ENCODE measurements around the gene PGF.

The PGF gene

DNA sequence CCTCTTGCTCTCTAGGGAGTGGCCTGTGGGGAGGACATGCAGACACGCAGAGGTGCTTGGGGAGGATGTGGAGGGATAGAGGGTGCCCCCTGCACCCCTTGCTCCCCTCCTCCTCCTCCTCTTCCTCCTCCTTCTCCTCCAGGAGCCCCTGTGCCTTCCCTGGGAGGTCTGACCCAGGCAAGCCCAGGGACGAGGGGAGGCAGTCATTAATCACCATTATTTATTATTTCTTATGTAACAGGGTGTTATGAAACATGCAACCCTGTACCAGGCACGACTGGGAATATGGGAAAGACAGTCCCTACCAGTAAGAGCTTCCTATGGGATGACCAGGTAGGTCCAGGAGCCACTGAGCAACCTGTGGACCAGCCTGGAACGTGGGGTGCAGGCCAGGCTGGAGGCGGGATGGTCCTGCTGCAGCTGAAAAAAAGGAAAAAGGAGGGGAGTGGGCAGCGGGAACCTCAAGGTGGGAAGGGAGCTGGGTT lies 22.5 kb upstream of the PGF start:
- no peak for DNase-seq

DNA sequence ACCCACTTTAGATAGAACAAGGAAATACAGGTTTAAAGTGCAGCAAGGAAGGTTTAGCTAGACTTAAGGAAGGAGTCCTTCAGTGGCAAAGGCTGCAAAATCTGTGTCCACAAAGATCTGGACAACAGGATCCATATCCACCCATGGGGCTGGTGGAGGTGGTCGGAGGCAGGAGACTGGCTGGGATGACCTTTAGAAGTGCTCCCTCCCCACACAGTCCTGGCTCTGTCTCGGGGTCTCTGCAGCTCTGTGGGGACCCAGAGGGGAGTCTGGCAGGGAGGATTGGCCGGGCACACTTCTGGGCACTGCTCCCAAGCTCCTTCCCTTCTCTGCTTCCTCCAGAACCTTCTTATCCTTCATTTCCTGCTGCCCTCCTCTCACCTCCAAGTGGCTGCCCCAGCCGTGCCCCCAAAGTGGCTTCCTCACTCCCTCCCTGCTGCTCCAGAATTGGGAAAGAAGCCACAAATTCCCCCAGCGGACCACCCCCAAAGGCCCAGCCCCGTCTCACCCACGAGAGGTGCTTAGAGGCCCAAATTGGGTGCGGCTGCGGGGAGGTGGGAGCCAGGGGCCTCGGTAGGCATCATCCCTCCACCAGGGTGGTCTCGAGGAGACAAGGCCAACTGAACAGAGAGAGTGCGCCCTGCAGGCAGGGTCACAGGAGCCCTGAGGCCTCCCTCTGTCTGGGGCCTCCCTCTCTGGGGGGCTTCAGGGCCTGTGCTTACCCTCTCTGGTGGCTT lies 21.9 kb upstream of the PGF start:
- no peak for DNase-seq

DNA sequence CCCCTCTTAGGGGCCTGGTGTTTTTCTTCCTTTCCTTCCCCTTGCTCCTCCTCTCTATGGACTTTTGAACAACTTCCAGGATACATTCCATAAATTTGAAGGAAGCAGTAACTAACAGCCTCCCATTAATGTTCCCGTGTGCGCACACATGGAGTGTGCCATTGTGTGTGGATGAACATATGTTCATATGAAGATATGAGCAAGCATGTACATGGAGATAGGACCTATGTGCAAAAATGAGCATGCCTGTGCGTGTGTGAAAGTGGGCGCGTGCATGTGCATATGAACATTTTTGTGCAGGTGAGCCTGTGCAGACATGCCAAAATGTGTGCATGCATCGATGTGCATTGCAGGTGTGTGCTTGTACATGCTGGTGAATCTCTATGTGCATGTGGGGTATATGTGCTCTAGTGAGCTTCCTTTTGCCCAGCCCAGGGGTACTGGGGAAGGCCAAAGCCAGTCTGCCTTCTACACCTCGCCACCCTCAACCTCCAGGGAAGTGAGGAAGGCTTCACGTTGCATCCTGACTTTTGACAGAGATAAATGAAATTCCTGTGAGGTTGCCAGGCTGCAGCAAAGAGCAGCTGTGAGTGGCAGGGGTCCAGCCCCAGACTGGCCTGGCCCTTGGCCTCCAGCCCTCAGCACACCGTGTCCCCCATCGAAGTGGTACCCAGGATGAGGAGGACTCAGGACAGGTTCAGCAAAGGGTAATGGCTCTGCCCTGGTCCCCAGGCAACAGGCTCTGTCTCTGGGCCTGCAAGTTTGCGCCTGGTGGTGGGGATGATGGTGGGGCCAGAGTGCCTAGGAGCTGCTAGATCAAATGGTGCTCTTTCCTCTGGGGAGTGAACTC lies 21.1 kb upstream of the PGF start:
- no peak for DNase-seq

DNA sequence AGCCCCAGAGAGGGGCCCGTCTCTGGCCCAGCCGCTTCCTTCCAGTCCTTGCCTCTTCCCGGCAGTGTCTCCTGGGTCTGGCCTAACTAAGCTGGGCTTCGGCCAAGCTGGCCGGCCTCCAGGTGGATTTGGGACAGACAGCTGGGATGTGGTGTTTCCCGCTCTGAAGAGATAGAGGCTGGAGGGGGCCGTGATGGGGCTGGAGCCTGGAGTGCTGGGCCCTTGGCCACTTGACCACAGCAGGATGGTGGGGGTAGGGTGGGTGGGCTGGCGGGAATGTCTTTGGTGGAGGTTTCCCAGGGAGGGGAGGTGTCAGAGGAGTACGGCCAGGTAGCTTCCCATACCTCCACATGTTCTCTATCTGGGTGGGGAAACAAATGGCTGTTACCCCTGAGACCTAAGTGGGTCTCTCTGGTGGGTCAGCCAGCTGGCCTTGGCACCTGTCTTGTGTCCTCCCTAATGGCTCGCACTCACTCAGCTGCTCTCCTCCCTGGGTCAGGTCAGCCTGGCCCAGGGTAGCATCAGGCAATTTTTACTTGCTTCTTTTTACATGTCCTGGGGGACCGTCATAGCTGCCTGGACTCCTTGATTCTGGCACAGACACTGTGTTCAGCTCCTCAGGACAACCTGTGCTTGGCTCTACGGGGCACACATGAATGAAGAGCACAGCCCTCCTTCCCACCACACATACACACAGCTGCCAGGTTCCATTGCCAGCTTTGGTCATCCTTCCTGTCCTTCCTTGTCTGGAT lies 19.8 kb upstream of the PGF start:
- DNase-seq: no peak

DNA sequence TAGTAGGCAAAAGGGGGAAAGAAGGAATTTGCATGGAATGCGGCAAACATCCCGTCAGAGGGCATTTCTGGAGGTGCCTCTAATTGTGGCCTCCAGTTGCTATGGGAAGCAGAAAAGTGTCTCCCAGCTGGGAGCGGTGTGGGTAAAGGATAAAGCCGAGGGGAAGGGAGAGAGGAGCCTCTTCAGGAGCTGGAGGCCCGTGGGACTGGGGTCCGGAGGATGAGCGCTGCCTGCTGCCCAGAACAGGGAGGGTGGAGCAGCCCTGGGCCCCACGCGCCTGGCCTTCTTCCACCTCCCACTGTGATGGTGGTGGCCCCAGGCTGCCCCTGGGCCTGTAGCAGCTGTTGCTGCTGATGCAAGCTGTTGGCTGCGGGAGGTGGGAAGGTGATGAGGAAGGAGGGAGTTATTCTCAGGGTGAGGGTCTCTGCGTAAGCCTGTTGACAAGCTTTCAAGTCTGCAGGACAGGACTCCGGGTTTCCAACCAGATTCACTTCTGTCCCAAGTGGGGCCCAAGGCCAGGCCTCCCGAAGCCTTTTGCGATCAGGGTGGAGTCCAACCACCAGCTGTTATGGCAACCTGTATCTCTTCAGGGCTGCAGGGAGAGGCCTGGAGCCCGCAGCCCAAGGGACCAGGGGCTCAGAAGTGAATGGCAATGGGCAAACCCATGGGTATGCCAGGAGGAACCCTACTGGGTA lies 19.1 kb upstream of the PGF start:
- DNase-seq: no peak

DNA sequence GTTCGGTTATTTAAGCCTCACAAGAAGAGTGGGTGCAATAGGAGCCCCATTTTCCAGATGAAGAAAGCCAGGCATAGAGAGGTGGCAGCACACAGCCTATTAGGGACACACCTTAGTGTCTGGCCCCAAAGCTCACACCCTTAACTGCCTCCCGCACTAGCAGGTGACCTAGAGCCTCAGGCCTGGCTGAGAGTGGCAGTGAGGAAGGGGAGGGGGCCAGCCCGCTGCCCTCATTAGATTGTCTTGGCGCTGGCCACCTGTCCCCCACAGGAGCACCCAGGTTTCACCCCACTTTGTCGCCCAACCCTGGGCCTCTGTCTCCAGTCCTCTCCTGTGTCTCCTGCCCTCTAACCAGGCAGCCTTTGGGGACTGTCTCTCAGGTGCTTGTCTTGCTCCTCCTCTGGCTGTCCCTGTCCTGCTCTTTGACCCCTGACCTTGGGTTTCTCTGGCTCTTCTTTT lies 18.5 kb upstream of the PGF start:
- no peak for DNase-seq

DNA sequence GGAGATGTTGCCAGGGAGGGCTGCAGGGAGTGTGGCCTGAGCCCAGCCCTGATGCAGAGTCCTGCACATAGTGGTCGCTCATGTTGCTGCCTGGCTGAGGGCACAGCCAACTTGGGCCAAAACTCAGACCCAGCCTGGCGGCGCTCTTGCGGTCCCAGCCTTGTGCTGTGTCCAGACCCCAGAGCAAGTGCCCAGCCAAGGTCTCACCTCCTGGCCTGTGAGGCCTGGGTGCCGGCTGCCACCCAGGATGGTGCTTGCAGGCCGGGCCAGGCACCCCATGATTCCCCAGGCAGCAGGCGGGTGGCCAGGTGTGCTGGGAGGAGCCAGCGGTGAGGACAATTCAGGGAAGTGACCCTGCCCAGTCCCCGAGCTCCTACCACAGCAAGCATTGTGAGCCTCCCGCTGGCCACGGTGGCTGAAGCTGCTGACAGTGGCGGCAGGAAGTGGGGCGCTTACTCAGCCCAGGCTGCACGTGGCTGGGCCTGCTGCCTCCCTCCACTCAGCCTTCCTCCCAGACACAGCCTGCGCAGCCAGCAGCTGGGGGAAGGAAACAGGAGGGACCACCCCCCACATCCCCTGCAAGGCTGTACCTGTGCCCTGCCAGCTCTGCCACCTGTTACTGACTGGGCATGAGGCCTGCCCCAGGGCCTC lies 17.7 kb upstream of the PGF start:
- no peak for DNase-seq

DNA sequence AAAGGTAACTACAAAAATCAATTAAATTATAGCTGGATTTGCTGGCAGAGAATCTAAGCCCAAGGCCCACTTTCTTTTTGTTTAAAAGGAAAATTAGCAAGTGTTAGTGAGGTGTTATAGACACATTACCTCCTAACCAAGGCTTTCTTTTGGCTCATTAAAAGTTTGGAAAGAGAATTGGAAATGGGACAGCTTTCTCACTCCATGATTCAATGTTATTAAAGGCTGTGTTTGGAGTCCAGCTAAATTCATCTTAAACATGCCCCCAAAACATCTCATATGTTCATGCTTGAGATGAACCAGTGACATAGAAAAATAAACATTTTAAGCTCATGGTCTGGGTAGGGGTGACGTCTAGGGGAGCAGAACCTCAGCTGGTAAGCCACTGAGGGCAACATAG lies 13.4 kb upstream of the PGF start:
- no peak for DNase-seq

DNA sequence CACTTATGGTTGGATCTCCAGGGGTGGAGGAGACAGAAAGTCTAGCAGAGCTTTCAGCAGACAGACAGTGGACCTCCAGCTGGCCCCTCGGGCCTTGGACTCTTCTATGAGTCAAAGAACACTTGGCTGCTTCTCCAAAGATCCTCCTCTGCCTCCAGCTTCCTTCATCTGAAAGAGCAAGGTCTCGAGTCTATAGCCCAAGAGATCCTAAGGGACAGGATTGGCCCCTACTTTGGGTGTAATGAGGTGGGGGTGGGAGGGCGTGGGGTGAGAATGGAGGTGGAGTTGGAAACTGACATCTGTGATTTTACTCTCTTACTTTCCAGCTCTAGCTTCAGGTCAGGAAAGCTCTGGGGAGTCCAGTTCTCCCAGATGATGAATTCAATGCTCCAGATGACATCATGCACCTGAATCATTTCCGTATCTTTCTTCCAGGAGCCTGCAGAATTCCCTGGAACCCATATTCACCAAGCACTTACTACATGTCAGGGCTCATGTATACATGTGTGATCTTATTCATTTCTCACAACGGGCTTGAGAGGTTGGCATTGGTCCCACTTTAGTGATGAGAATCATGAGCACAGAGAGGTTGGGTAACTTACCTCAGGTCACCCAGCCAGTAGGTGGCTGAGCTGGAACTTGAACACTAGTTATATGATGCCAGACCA lies 10.2 kb upstream of the PGF start:
- DNase-seq: no peak

DNA sequence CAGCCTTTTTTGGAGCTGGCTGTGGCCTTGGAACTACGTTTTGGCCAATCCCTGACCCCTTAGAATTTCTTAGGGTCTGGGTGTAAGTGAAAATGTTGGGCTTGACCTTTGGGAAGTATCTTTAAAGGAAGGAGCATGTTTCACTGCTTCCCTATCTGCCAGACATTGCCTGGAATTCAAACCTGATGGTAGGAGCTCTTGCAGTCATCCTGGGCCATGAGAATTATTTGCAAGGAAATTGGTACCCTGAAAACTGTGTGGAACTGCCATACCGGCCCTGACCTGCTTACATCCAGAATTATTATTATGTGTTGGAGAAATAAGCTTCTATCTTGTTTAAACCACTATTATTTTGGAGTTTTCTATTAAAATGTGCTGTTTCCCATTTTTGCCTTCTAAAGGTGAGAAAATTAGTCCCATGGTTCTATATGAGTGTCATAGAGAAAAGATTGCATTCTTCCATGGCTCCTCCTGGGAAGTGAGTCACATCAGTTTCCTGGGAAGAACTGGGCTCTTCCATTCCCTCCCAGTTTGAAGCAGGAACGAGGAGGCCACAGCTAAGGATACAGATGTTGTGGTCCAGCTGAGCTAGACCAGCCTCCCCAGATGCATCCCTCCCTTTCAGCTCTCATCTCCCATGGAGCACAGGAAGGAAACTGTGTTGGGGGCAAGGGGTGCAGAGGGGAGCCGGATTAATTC lies 9.5 kb upstream of the PGF start:
- DNase-seq: no peak

DNA sequence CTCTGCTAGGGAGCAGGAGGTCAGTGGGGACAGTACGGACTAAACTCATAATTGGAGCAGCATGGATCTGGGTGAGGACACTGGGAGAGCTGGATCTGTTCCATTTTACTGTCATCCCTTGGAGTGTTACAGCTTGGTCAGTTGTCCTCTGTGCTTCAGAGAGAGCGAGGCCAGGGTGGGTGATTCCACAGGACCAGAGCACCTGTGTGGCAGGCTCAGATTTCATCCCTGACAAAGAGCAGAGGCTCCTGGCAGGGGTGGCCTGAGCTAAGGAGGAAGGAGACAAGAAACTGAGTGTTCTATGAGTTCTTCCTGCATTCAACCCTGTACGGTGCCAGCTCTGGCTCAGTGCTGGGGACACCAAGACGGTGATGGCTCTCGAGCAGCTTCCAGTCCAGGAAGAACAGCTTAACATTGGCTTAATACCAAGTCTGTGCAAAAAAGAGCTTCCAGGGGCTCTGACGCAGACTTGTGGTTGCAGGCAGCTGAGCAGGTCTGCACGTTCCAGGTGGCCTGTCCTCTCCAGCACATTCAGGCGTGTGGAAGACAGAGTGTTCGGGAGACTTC lies 8.4 kb upstream of the PGF start:
- no peak for DNase-seq

DNA sequence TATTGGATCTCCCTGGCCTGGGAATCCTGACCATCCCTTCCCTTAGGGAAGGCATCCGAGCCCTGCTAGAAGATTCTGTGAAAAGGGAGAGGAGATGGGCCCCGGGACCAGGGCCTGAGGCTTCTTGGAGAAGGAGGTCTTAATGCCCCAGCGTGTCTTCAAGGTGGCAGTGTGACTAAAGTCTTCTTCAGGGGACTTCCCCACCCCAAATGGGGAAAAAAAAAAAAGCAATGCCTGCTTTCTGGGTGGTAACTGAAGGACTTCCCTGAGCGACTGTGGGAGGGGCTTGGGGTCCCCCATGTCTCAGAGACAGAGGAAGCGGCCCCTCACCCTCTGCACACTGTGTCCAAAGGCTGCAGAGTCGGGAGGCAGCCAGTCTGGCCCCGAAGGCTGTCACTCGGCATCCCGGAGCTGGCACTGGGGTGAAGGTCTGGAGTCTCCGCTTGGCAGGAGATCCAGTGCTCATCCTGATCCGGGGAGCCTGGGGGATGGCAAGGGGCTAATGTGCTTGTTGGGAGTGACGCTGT lies 7.8 kb upstream of the PGF start:
- DNase-seq: no peak

DNA sequence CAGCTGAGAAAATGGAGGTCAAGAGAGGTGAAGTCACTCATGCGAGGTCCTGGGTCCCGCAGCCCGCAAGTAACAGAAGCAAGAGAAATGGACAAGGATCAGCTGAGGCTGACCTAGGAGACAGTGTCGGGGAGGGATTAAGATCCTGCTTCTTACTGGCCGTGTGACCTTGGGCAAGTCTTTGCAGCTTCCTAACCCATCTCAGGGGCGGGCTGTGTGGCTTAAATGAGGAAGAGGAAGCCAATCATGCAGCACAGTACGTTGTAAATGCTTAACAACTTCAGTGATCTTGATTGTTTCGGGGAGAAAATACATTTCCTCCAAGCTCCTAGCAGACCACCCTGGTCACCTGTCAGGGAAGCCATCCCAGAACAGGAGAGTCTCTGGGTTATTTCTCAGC lies 7.1 kb upstream of the PGF start:
- no peak for DNase-seq

DNA sequence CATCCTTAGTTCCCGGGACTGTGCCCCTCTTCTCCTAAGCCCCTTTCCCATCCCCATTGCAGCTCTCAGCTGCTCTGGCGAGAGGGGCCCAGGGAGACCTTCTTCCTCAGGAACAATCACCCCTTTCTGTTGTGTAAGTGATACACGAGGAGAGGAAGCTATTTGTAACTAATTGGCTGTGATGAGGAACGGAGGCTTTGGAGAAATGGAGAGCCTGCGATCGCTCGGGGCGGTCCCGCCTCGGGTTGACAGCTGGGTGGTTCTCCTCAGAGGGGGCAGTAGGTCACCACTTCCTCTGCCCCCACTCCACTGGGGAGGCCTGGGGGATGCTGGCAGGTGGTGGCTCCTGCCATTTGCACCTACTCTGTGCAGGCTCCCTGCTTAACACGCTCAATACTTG lies 6.6 kb upstream of the PGF start:
- DNase-seq: no peak

DNA sequence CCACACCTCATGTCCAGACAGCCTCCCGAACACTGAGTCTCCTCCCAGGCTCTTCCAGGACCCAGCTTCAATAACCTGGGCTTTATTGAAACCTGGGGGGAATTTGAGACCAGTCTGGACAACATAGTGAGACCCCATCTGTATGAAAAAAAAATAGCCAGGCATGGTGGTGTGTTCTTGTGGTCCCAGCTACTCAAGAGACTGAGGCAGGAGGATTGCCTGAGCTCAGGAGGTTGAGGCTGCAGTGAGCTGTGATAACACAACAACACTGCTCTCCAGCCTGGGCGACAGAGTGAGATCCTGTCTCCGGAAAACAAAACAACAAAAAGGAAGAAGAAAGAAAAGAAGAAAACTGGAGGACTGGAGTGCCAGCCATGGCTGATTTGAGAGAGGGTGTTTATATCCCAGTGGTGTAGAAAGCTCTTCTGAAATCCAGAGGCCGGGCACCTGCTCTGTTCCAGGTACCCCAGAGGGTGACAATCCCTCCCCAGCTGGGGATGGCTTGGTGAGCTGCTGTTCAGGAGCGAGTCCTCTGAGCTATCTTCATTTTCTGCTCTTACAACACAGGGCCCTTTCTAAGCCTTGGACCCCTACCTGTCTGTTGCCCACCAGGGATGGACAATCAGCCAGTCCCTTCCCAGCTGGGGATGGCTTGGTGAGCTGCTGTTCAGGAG lies 6.0 kb upstream of the PGF start:
- DNase-seq: no peak

DNA sequence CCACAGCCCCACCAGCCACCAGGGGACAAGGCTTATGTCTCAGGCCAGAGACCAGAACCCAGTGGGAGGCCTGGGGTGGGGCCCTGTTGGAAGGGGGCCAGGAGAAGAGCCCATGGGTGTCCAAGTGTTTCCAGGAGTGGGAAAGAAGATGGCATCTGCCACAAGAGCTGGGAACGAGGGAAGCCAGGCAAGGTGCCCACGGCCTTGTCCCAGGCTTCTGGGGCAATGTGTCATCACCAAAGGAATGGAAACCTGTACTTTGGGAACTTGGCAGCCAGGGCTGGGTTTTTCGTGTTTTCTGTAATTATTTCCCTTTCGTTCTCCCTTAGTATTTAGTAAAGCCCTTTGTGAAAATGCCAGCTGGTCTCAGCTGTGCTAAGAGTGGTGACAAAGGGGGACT lies 5.3 kb upstream of the PGF start:
- DNase-seq: no peak

DNA sequence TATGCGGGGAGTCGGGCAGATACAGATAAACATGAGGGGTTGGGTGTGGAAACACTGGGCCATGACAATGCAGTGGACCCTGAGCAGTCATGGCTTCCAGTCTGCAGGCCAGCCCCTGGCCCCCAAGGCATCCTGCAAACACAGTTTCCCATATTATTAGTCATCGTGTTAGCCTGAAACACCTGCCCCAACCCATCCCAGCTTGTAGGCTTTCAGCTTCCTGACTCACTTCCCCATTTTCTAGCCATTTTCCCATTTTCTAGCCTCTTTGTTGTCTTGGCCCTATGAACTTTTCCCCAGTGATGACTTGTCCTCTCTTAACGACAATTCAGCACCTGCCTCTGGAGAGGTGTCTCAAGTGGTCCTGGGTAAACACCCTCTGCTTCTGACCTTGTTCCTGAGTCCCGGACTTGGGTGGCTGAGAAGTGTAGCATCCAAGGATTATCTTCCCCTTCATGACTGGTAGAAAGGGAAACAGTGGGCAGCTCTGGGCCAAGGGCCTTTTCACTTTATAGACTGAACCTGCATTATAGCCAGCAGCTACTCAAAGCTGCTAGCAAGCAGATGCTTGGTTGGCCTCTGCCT lies 4.3 kb upstream of the PGF start:
- DNase-seq: no peak

DNA sequence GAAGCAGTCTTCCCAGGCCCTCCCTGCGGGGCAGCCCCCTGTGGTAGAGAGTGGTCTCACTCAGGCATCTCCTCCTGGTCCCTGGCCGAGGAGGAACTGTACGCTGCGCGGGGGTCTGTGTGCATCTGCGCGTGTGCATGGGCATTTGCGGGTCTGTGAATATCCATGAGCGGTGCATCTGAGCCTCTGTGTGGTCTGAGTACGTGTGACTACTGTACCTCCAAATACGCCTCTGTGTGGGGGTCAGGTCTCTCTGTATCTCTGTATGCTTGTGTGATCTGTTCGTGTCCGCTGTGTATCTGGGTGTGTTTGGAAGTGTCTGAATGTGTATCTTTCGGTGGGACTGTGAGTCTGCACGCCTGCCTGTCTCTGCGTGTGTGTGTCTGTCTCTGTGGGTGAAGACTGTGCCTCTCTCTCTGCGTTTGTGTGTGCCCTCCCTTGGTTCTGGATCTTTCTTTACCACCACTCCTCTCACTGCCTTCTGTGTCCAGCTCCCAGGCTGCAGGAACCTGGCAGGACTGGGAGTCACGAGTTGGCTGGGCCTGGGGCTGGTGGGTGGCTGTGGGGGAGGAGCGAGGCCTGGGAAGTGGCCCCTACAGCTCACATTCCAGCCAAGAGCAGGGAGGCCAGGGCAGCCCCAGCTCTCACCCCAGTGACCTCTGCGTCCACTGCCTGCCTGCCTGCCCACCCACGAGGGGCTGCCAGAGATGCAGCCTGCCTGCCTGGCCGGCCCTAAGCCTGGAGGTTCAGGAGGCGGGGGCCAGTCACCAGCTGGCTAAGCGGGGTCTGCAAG lies 1.1 kb upstream of the PGF start:
- DNase-seq: no peak

DNA sequence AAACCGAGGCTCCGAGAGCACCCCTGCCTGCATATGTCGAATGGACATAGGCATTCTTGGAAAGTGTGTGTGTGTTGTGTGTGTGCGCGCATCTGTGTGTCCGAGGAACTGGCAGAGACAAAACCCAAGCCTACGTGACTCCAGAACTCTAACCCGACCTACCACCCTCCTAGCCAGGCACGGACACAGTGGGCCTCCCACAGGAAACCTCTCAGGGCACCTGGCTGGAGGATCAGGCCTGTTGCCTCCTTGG lies 556 bp upstream of the PGF start:
- DNase-seq: no peak

Measured in activated CD4-positive, alpha-beta T cell treated with anti-CD3 and anti-CD28 coated beads, Interleukin-2, amount 50 U/mL, for 4 hours (primary cell).